Activated CD8-positive, alpha-beta memory T cell treated with anti-CD3 and anti-CD28 coated beads for 24 hours (primary cell): ENCODE results near the gene HCK.

Experiments used
- DNase-seq: peaks from one replicate; pipeline ENCODE4 v3.0.0-alpha.2; 2020

Gene HCK

DNA sequence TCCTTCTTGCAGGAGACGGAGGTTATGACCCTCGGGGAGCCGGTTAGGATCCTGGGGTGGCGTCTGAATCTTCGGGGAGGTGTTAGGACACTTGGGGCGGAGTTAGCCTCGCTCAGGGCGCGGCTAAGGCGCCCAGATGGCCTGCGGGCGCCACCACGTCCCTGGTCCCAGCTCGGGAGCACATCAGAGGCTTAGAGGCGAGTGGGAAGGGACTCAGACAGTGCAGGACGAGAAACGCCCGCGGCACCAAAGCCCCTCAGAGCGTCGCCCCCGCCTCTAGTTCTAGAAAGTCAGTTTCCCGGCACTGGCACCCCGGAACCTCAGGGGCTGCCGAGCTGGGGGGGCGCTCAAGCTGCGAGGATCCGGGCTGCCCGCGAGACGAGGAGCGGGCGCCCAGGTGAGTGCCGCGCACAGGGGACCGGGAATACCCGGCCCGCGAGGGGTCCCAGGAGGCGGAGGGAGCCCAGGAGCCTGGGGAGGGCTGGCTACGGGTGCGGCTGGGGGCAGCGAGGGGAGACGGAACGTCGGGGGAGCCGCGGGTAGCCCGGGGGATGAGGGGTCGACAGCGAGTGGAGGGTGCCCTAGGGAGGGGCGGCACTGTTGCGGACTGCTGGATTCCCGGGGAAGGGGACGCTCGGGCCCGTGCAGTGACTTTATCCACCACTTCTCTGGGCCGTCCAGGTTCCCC lies at the start of gene HCK:
Gene HCK, plus strand, starts transcription at position 153 of the 688 bp plus-strand sequence.
- DNase-seq: no peak

DNA sequence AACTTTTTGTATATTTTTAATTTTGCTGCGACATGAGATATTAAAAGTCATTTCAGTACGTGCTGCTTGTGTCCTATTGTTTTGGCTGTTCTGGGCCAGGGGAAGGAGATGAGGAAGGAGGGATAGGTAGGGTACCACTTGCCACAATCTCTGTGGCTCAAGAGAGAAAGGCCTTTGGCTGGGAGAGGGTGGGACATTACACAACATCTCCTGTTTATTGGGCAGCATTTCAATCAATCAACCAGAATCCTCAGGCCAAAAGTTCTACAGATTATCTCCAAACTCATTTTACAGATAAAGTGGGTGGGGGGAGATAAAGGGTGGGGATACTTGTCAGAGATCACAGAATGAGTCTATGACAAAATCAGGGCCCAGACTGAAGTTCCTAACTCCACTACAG lies 48.7 kb upstream of the HCK start:
- no peak for DNase-seq

DNA sequence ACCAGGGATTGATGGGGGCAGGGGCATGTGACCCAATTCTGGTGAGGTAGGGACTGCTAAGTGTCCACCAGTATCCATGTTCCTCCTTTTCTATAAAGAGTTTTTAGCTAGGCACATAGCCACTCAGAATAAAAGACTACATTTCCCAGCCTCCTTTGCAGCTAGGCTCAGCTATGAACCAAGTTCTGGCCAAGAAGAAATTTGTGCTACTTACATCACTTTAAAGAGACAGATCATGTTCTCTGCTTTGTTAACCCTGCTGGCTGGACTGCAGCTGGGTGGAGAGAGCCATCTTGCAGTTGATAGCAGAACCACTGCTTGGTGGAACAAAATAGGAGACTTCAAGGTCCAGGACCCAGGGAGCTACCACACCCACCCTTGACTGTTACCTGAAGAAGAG lies 47.1 kb upstream of the HCK start:
- DNase-seq: no peak

DNA sequence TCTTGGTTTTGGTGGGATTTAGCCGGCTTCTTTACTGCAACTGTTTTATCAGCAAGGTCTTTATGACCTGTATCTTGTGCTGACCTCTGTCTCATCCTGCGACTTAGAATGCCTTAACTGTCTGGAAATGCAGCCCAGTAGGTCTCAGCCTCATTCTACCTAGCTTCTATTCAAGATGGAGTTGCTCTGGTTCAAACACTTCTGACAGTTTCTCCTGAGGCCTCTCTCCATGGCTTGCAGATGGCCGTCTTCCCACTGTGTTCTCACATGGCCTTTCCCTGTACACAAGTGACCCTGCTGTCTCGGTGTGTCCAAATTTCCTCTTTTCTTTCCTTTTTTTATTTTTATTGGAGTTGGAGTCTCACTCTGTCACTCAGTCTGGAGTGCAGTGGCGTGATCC lies 46.0 kb upstream of the HCK start:
- no peak for DNase-seq

DNA sequence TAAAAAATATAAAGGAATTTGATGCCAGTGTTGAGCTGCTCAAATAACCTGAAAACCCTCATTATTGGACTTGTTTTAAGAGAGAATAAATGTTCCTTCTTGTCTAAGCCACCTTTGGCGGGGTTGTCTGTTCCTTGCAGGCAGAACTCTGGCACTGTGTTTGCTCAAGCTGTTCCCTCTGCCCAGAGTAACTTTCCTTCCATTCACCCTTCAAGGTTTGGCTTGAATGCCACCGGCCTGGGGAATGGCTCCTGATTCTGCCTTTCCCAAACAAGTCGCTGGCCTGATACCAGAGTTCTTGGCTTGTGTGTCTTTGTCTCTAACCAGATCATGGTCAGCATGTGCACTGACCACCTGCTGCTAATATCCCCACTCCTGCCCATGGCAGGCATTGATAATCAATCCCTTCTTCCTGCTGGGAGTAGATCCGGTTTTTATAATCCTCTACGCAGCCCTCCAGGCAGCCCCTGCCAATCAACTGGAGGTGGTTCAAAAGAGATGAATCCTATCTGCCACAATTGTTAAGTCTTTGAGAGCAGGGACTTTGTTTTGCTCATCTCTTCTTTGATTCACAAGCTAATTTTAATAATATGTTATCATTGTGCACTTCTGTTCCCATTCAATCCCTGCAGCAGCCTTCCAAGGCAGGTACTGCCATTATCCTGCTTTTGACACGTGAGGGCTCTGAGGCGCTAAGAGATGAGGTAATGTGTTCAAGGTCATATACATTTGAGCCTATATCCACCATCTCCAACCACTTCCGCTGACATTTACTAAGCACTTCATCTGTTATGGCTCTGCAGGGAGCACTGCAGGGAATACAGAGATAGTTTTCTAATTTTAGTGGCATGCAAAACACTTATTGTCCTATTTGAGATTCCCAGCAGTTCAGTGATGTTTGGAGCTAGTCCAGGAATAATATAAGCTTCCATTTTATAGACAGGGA lies 44.9 kb upstream of the HCK start:
- DNase-seq: no peak

DNA sequence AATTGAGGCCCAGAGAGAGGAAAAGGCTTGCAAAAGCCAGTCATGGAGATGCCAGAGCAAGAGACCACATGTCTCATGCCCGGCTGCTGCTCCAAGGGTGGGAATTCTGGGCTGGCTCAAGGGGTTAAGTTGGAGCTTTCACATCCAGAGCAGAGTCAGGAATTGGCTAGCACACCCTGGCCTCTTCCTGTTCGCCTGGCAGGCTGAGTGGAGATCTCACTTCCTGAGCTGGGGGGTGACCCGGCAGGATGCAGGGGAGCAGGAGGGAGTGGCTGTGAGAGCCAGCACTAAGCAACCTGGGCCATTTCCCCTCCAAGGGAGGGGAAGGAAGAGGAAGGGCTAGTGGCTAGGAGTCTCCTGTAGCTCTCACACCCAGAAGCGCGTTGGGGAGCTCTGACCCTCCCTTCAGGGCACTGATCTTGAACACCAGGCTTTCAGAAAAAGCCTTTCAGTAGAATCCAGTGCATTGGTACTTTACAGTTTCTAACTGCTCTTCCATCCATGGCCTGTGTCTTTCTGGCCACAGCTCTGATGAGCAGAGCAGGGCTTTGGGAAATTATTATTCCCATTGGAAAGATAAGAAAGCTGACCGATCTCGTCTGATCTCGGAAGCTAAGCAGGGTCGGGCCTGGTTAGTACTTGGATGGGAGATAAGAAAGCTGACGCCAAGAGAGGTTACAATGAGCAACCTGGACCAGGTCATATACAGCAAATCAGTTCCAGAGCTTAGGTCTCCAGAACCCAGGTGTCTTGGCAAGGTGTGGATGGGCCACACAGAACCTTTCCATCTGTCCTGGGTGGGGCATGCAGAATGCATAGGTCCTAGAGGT lies 44.0 kb upstream of the HCK start:
- no peak for DNase-seq

DNA sequence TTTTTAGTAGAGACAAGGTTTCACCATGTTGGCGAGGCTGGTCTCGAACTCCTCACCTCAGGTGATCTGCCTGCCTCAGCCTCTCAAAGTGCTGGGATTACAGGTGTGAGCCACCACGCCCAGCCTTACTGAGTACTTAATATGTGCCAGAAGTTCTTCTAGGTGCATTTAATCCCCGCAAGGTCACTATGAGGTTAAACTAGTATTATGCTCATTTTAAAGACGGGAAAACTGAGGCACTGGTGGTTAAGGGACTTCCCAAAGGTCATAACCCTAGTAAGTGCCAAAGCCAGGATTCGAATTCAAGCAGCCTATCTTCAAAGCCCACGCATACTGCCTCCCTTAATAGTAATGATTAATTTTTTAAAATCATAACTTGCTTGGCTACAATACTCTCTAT lies 42.5 kb upstream of the HCK start:
- no peak for DNase-seq

DNA sequence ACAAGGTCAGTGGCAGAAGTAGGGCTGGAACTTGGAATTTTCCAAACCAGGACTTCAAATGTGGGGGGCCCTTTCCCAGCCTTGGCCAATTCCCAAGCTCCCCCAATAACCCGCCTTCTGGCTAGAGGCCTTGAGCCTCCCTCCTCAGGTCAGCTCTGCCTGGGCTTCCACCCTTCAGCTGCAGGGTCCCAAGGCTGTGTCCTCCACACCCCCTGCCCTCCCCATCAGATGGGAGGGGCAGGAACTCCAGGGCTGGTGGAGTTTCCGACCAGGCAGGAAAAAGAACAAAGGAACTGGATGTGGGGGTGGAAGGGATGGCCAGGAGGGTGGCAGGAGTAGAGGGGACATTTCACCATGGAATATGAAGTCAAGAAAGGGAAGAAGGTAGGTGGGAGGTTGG lies 41.9 kb upstream of the HCK start, which contains the start of gene CCM2L:
Gene CCM2L, plus strand, starts transcription at position 338 of the 400 bp plus-strand sequence. Its CDS starts 17 bp downstream, at position 355.
- no peak for DNase-seq

DNA sequence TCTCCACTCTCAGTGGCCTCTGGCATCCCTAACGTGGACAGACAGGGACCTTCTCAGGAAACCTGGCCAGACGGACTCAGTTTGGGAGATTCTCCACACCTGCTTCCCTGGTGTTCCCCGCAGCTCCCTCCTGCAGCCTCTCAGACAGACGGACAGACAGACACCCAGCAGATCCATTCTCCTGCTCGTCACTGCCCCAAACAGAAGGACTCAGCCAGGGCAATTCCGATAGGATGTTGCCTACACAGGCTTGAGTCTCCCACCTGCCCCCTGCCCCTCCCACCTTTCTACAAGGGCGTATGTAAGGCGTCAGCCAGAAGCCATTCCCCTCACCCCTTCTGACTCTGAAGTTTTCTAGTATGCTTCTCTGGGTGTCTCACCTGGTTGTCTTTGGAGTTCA lies 41.4 kb upstream of the HCK start:
- DNase-seq: no peak

DNA sequence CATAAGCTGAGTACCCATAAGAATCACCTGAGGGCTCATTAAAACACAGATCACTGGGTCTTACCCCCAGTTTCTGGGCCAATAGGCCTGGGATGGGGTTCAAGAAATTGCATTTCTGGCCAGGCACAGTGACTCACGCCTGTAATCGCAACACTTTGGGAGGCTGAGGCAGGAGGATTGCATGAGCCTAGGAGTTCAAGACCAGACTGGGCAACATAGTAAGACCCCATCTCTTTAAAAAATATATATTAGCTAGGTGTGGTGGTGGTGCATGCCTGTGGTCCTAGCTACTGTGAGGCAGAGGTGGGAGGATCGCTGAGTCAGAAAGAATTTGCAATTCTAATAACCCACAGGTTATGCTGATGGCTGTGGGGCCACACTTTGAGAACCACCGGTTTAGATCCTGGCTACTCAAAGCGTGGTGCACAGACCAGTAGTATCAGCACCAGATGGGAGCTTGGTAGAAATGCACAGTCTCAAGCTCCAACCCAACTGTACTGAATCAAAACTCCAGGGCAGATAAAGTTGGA lies 39.8 kb upstream of the HCK start:
- DNase-seq: no peak

DNA sequence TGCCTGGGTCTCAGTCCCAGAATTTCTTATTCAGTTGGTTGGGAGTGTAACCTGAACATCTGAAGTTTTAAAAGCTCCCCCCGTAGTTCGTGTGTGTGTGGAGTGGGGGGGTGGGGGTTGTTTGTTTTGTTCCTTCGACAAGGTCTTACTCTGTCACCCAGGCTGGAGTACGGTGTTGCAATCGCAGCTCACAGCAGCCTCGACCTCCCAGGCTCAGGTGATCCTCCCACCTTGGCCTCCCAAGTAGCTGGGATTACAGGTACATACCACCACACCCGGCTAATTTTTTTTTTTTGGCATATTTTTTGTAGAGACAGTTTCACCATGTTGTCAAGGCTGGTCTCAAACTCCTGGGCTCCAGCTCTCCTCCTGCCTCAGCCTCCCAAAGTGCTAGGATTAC lies 38.7 kb upstream of the HCK start:
- no peak for DNase-seq

DNA sequence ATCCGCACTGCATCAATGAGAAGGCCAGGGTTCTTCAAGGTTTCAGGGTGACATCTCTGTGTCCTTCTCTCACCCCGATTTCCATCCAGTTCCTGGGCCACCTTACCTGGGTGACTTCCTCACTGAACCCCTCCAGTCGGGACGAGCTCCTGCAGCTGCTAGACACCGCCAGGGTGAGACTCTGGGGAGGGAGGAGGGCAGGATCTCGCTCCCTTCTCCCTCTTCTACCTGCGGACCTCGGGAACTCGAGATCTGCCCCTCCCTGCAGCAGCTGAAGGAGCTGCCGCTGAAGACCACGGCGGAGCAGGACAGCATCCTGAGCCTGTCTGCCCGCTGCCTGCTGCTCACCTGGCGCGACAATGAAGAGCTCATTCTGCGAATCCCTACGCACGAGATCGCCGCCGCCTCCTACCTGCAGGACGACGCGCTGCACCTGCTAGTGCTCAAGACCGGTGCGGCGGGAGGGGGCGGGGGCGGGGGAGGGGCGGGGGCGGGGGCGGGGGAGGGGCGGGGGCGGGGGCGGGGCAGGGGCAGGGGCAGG lies 34.3 kb upstream of the HCK start:
- no peak for DNase-seq

DNA sequence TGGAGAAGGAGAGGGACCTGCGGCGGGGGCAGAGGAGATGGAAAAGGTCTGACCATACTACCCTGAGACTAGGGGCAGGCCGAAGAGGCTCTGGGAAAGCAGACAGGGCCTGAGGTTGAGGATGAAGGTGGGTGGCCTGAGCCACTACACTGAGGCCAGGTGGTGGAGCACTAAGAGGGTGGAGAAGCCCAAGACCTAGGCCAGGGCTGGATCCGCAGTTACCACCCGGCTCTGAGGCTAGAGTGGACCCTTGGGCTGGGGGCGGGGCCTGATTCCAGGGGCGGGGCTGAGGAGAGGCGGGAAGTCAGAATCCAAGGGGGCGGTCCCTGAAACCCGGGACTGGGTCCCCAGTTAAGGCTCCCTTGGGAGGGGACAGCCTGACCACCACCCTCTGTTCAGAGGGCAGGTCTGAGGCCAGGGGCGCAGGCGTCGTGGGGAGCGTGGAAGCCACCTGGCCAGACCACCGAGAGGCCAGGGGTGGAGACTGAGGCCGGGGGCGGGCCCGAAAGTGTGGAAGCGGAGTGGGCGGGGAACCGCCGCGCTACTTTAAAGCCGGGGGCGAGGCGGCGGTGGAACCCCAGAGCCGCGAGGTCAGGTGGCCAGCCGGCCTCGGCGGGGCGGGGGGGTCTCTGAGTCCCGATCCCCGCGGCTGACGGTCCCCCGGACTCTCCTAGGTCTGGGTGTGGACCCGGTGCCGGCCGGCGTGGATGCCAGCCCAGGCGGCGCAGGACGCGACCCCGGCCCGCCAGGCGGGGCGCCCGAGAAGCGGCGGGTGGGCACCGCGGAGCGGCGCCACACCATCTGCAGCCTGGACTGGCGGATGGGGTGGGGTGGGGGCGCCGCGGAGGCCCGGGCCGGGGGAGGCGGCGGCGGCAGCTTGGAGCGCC lies 33.5 kb upstream of the HCK start:
- peak; percentile 78 for DNase-seq

DNA sequence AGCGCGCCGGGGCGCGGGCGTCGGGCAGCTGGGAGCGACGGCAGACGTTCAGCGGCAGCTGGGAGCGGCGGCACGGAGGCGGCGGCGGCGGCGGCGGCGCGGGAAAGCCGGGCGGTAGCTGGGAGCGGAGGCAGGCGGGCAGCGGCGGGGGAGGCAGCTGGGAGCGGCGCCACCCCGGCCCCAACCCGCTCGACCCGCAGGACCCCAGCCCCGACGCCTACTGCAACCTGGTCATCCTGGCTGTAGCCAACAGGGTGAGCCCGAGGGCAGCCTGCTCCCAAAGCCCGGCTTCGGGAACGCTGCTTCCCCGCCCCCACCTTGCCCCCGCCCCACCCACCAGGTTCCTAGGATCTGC lies 32.9 kb upstream of the HCK start:
- DNase-seq: no peak

DNA sequence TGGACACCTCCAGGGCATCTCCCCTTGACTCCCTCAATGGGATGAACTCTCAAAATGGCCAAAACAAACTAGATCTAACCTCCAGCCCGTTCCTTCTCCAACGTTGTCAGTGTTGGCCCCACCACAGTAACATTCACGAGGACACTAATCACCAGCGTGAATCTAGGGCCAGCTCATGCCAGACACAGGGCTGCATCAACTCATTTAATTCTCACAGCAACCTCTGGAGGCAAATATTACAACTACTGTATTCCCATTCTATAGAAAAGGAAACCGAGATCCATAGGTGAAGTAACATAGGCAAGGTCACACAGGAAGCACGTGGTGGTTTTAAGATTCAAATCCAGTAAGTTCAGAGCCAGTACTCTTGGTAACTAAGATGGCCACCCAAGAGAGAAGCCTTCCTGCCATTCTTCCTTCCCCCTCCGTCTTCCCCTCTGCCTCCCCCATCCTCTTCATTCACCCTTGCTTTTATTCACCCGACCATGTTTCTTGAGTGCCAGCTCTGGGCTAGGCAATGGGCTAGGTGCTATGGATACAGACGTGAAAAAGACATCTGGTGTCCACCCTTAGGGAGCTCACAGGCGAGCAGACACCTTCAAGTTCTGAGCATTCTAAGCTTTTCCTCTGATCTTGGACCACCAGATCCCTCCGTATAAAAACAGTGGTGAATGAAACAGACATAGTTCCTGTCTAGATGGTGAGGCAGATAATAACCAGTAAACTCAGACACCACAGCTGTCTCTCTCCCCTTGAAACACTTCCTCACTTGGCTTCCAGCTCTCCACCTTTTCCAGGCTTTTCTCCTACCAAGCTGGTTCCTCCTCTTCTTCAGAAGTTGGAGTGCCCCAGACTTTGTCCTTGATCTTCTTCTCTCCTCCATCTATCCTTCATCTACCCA lies 32.2 kb upstream of the HCK start:
- no peak for DNase-seq

DNA sequence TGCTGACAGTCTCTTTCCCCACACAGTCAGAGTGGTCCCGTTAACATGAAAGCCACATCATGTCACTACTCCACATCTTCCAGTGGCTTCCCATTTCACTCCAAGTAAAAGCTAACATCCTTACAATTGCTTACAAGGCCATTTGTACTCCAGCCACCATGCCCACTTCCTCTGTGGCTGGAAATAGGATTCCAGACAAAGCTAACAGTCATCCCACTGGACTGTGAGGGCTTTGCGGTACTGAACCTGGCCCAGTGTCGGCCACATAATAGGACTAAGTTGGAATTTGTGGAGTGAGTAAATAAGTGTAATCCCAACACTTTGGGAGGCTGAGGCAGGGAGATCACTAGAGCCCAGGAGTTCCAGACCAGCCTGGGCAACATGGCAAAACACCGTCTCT lies 31.0 kb upstream of the HCK start:
- no peak for DNase-seq

DNA sequence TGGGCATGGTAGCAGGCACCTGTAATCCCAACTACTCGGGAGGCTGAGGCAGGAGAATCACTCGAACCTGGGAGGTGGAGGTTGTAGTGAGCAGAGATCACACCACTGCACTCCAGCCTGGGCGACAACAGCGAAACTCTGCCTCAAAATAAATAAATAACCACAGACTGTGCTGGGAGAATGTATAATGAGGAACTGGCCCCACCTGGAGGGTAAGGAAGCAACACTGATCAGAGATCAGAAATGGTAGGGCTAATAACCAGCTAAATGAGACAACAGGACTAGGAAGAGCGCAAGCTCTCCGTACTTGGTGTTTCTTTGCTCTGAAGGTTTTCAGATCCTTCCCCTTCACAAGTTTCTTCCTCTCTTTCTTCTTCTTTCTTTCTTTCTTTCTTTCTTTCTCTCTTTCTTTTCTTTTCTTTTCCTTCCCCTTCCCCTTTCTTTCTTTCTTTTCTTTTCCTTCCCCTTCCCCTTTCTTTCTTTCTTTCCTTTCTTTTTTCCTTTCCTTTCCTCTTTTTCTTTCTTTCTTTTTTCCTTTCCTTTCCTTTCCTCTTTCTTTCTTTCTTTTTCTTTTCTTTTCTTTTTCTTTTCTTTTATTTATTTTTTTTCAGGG lies 27.3 kb upstream of the HCK start:
- no peak for DNase-seq

DNA sequence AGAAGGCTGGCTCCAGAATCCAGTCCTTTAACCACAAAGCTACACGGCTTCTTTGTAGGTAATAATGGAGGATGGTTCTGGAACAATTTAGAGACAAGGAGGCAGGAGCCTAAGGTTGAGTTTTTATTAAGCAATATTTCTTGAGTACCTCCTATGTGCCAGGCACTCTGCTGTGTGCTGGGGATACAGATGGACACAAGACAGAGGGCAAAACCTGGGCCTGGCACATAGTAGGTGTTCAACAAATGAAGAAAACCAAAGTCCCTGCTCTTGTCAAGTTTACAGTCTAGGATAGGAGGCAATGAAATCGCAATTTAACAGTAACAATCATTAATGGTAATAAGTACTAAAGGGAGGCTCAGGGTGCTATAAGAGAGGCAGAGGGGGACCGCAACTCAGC lies 24.4 kb upstream of the HCK start:
- no peak for DNase-seq

DNA sequence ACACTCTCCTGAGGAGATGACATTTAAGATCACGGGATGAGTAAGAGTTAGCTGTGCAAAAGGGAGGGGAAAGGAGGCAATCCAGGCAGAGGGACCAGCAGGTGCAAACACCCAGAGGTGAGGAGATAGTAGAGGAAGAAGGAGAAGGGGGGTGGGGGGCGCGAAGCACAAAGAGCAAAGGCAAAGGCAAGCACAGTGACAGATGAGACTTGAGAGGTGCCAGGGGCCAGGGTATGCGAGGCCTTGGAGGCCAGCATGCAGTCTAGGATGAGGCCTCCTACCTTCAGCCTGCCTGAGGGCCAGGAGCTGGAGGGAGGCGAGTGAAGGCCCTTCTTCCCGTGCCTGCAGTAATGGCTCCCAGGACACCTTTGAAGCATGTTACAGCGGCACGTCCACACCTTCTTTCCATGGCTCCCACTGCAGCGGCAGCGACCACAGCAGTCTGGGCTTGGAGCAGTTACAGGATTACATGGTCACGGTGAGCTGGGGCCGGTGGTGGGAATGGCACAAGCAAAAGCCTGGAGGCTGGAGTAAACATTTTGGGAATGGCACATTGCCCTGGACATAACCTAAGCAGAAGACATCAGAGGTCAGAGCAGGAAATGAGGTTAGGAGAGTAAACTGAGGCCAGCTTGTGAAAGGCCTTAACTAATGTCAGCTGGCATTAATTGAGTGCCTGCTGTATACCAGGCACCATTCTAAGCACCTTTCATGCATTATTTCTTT lies 23.2 kb upstream of the HCK start:
- no peak for DNase-seq

DNA sequence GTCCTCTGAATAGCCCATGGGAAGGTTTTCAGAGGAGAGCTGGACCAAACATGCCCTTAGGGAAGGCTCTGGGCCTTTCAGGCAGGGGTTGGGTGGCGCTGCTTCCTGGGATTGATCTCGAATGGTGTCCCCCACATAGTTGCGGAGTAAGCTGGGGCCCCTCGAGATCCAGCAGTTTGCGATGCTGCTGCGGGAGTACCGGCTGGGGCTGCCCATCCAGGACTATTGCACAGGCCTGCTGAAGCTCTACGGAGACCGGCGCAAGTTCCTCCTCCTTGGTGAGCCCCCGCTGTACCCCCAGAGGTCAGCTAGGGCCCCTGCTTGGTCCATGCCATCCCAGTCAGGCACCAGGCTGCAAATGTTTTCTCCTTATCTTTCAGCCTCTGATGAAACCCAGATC lies 22.5 kb upstream of the HCK start:
- no peak for DNase-seq
